GM19240 (cell line): Measurements from ENCODE around the gene ARHGAP26.

Experiments
- DNase-seq: peaks from one replicate; pipeline ENCODE4 v3.0.0; 2011; ENCODE audit warnings: low spot score; ENCODE audit not compliant: insufficient read length

ARHGAP26 gene

DNA sequence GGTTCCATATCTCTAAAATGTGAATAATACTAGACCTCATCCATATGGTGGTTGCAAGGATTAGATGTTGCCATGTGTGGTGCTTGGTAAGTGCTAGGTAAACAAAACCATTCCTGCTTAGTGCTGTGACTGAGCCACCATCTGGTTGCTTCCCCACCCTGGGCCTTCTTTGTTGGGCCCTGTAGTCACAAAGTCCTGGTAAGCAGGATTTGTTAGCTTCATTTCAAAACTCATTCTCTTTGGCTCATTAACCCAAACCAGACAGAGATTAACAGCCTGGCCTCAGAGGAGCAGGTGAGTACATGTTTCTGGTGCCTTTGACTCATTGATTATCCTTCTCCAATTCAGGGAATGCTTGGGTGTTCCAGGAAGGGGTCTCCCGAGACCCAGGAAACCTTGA is 240.2 kb downstream of the ARHGAP26 start:
- no peak for DNase-seq

DNA sequence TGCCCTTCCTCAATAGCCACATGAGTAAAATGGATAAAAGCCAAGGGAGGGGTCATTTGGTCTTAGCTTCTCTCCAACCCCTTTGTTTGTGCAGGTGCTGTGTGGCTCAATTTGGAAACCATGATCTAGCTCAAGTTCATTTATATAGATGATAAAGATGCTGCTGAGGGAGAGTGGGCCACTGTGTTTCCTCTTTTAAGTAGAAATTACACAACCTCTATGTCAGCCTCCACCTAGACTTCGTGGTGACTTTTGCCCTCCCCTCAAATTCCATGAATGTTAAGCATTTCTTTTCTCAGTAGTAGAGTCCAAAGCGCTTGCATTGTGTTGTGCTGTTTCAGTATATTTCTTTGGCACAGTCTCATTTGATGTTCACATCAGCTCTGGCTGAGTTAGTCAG is 241.4 kb downstream of the ARHGAP26 start:
- no peak for DNase-seq

DNA sequence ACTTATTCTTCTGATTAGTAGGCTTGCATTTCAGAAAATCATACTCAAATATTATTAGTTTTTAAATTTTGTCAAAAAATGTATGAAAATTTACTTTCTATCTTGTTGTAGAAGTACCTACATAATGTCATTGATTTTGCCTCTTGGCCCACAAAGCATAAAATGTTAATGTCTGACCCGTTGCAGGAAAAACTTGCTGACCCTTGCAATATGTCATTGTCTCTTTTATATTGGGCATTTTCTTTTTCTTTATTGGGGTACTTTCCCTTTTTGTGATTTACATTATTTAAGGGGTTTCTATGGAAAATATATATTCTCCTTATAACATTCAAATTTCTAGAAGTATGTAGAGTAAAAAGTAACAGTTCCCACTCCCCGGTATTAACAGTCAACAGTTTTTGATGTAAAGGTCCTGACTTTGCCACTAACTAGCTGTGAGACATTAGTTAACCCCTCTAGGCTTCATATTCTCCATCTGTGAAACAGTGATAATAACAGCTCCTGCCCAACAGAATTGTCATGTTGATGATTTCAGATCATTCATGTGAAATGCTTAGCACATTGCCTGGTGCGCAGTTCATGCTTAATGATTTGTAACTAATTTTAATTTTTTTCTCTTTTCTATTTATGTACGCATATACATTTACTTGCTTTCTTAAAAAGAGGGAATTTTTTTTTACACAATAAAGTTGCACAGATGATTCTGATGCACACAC is 243.2 kb downstream of the ARHGAP26 start:
- DNase-seq: no peak

DNA sequence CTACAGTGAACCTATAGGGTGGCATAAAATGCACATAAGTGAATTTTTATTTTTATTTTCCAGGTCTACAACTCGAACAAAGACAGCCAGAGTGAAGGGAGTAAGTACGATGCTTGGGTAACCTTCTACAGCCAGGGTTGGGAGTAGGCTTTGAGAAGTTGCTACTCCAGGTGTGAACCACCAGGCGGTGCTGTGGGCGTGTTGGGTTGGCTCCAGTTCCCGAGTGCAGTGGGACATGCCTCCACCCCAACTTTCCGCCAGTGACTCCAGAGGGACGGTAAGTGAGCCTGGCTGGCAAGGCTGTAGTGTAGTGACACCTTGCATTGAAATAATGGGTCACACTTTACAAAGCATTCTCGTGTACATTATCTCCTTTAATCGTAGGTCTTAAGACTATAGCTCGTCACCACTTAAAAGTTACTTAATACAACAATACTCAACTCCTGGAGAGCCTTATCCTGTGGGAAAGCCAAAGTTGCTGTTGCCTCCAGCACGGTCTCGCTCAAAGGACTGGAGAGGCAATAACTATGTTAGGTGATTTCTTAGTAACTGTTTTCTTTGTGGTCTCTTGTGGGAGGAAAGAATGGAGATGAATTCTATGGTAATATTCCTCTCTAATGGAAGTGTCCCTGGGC is 244.0 kb downstream of the ARHGAP26 start:
- no peak for DNase-seq

DNA sequence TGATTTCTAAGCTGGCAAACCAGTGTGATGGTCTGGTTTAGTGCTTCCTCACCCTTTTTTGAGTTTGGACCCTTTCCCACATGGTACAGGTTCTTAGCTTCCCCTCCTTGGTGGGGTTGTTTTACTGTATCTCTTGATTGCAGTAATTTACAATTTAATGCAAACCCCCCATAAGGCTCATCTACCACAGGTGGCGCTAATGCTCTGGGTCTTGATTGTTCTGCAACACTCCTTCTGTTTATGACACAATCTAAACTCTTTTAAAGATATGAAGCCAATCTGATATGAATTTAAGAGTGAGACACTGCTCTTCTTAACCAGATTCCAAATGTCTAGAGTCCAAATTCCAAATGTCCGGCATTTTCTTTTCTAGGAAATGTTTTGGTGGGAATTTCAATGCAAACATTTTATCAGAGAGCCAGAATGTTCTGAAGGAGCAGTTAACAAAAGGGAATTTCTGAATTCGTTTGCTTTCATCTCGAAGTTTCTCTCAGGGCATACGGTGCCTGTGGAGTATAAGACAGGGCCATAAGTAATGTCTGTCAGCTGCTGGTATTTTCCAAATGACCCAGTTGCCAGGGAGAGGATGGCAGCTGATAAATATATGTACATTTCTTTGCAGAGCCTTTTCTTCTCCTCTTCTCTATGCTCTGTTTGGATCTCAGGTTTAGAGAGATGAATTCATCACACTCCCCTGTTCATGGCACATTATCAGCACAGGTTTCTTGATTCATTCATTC is 246.8 kb downstream of the ARHGAP26 start:
- DNase-seq: no peak

DNA sequence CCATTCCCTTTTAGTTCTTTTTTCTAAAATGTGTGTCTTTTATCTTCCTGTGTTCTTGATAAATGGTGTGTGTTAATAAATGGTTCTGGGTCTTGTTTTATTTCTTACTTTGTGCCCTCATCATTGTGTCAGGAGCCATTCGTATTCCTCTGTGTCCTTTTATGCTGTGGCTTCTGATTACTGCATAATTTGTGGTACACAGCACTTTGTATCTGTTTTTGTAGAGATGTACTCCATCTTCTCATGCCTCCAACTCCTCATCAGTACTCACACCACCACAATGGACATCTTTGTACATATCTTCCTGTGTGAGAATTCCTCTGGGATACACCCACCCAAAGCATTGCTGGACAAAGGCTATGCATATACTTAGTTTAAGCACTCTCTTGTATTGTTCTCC is 247.4 kb downstream of the ARHGAP26 start:
- DNase-seq: no peak

DNA sequence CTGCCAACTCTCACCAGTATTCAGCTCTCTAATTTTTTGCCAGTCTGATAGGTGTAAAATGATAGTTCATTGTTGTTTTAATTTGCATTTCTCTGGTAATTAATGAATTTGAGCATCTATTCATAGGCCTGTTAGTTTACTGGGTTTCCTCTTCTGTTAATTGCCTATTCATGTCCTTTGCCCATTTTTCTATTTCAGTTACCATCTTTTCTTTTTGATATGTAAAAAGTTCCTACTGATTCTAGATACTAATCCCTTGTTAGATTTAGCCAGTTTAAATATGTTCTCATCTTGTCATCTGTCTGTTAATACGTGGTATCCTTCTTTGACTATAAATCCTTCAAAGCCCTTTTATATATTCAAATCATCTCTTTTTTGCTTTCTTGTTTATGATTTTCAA is 247.8 kb downstream of the ARHGAP26 start:
- DNase-seq: no peak

DNA sequence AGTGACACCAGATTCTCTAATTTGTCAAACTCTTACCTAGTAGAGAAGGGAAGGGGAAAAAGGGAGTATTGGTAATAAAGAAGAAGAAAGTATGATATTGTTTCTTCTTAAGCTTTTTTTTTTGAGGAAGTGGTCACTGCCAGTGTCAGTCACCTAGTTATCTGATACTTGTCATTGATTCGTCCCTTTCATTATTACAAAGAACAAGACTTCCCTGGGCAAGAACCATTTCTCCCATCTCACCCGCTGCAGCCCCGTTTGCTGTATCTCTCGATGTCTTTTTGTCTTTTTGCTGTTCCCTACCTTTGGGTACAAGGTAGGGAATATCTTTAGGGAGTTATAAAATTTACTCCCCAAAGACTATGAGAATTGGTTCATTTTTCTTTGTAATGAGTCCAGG is 249.0 kb downstream of the ARHGAP26 start:
- no peak for DNase-seq

DNA sequence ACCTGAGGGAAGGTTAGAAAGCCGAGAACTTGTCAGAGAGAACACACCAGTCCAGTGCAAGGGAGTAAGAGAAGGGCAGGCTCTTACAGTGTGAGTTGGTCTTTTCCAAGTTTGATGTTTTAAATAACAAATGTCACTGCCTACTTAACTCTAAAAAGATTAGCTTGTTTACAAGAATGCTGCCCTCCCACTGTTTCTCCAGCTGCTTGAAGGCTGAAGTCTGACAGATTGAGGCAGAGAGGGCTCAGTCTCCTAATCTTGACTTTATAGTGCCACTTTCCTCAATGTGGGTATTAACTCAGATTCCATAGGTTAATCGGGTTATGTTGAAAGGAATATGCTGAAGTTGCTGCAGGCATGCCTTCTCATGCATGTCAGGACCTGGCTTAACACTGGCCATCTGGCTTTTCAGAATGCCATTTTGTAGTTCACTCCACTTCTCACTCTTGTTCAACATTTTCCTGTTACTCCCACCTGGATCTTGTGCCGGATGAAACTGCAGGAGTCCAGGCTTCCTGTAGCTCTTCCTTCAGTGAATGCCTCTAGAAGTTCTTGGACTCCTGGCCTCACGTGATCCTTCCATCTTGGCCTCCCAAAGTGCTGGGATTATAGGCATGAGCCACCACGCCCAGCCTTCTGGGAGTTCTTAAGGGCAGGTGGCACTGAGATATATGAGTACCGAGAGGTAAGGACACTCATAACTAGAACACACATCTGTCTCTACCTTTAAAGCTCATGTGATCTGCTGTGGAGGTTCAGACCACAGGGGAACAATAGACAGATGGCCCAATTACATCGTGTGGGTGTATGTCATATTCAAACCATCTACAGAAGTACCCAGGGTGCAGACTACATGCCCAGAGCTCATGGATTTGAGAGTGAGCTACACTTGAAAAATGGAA is 249.7 kb downstream of the ARHGAP26 start:
- DNase-seq: peak; percentile 50

DNA sequence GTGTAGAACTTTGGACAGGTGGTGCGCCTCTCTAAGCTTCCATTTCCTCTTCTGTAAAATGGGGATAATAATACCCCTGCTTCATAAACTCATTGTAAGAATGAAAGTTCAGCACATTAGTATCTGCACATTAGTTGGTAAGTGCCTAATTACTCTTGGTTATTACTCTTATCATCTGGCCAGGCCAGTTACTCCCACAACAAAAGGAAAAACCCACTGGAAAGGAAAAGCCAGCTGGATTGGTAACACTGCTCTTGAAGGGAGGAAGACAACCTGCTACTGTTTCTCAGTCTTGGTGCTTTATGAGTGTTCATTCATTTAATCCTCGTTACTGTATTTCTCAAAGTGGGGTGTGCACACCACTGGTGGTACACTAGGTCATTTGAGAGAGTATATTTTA is 251.4 kb downstream of the ARHGAP26 start:
- no peak for DNase-seq

DNA sequence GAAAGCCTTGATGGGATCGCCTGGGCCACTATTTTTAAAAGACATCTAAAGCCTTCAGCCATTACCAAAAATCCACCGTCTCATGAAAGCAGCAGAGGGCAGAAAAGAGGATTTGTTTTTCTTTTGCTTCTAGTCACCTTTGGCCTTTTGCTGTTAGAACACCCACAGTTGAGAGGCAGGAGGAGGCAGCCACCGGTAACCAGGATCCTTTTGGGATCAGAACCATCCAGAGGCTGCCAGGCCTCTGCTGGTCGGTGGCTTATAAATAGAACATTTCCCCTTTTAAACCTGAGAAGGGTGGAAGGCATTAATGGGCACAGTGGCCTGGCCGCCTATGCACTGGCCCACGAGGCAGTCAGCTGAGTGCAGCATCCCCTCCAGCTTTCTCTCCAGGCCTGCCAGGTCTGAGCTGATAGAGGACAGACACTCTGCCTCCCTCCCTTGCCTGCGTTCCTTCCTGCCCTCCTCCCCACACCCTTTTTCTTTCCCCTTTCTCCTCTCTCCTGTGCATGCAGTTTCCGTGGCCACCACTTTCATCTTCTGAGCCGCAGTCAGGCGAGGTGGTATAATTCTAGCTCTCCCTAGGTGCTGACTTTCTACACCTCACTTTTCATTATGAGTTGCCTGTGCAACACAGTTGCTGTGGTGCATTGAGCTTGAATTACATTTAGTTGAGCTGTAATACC is 253.4 kb downstream of the ARHGAP26 start:
- no peak for DNase-seq

DNA sequence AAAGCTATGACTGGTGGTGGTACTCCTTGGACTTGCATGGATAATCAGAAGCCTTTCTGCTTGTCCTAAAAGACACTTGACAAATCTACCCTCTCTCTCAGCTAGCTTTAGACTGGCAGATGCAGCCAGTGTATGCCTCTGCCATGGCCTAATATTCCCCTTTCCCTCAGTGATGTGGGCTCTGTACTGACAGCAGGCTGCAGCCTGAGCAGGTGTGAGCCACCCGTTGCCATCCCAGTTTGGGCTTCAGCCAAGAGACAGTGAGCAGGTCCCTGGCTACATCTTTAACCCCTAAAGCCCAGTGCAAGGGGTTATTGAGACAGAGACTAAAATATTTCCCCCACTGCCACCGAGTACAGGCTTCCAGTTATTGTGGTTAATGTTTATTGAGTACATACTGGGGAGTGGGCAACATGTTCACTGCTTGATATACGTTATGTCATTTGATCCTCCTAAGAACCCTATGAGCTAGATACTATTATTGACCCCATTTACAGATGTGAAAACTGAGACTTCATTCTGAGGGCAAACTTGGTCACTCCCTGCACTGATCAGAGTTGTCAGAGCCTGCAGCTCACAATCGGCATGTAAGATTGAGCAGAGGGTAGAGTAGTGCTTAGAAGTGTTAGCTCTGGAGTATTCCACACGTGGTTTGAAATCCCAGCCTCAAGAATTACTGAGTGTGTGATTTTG is 254.2 kb downstream of the ARHGAP26 start:
- no peak for DNase-seq

DNA sequence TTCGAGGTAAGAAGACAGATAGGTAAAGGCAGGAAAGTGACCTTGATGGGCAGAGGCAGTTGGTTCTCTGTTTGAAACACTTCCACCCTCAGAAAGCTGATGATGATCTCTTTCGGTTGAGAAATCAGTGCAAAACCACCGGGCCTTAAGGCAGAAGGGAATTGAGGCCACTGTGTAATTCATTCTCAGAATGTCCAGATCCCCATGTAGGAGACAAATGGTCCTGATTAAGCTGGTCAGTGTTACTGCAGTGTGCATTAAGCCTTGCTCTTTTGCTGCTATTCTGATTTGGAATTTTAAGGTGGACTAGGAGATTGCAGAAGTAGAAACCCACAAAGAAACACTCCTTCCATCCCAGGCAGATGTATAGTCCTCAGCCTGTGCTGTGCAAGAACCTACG is 255.2 kb downstream of the ARHGAP26 start:
- DNase-seq: no peak

DNA sequence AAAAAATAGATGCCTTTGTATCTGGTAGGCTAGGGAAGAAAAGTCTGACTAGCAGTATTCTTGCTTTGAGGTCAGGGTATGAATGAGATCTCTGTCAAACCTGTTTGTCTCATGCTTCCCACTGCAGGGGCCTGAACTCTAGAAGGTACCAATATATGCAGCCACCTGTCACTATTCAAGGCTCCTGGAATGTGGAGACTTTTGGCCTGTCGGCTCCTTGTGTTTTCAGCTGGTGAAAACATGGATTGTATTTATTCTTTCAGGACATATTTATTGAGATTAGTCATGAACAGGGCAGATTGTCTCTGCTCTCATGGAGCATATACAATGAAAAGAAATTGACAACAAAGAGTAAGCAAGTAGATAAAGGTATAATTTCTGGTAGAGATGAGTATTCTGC is 255.8 kb downstream of the ARHGAP26 start:
- no peak for DNase-seq

DNA sequence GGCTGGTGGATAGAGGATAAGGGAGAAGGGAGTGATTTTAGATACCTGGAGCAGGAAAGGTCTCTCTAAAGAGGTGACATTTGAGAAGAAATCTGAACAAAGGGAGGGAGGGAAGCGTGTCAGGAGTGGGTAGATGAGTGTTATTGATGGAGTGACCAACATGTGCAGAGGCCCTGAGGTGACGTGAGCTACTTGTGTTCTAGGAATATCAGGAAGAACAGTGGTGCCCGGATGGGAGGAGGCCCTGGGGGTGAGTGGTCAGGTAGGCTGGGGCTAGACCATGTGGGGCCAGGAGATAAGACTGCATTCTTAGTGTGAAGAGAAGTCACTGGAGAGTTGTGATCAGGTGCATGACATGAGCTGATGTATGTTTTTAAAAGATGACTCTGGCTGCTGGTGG is 256.2 kb downstream of the ARHGAP26 start:
- no peak for DNase-seq

DNA sequence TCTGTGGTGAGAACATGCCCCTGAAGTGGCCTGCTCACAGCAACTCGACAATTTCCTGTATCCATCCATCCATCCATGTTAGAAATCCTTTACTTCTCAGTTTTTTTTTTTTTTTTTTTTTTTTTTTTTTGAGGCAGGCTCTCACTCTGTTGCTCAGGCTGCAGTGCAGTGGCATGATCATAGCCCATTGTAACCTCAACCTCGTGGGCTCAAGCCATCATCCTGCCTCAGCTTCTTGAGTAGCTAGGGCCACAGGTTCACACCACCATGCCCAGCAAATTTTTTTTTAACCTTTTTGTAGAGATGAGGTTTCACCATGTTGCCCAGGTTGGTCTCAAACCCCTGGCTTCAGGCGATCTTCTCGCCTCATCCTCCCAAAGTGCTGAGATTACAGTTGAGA is 259.1 kb downstream of the ARHGAP26 start:
- no peak for DNase-seq

DNA sequence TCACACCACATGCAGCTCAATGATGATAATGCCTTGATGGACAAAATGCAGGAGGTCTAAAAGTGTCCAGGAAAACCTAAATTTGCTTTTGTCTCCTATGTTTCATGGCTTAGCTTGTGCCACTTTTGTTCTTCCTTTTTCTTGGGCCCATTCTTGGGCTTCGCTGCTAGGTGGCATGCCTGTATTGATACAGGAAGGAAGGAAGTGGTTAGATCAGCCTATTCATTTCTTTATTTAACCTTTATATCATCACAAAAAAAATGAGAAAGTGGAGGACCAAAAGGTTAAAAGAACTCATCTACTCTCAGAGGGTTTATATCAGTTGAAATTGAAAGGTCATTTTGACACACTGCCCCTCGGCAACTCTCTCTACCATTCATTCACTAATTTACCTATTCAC is 260.2 kb downstream of the ARHGAP26 start:
- DNase-seq: no peak

DNA sequence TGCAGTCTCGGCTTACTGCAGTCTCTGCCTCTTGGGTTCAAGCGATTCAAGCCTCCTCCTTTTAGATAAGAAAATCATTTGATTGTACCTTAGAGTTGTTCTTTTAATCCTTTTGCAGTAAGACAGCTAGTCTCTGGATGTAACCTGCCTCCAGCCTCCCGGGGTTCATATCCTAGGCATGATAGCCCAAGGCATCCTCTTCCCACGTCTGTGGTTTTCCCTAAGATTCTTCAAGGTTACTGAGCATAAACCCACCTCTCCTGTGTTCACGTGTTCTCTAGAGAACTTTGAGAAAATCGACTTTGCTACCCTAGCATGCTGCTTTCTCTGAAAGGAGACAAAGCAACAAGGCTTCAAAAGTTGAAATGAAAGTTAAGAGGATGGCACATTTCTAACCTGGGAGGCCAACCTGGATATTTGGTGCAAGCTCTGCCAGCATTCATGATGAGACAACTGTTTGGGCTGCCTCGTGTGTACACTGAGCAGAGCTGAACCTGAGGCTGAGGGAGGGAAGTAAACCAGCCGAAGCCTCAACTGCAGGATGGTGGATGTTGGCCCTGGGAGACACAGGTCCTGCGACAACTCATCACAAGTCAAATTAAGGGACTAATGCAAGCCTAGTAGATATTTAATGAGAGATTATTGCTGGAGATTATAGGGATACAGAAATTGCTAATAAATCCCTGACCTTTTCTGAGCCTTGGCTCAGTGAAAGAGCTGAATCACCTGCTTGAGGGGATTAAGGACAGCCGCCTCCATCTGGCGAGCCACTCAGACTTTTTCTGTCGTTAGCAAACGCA is 261.8 kb downstream of the ARHGAP26 start:
- DNase-seq: no peak

DNA sequence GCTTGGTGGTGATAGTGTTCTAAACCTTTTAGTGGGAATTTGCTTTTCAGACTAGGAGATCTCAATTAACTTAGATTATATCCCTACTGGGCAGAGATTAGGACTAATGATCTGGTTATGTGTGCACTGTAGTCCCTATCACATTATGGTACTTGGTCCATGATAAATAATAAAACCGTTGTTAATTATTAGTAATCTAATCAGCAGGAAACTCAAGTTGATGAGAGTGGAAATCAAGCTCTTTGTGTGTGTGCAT is 262.3 kb downstream of the ARHGAP26 start:
- no peak for DNase-seq
